Measurements from ENCODE around the gene HIVEP3.

HIVEP3 gene

GRCh38 chr1:41758500-41758899 is 160.2 kb downstream of the HIVEP3 start:
- no peak for DNase-seq (ENCODE audit: low spot score)

- DNase-seq (ENCODE audit: low spot score) = no peak
Observed at GRCh38 chr1:41754540-41754939, 164.2 kb downstream of the HIVEP3 start.

DNA sequence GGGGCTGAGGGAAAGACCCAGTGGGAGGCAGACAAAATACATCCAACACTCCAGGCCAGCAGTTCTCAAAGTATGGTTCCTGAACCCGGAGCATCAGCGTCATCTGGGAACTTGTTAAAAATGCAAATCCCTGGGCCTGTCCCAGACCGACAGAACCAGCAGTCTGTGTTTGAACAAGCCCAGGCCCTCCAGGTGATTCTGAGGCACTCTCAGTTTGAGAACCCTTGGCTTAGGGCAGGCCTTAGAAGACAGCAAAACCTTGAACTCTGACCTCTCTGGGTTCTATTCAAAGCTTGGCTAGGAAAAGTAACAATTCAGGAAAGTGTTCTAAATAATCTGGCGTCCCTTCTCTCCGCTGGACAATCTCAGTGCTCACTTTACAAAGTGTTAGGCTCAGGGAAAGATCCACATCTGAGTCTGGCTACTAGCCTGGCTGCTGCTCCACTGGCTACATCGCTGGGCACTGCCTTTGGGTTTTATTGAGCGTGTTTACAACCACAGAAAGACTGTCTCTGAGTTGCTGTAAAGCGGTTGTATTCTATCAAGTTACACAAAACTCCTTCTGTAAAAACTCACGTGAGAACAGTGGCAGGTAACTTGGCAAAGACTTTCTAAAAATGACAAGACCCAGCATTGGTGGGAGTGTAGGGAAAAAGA is 166.1 kb downstream of the HIVEP3 start:
- no peak for DNase-seq (ENCODE audit: low spot score)

GRCh38 chr1:41751804-41752513 is 166.8 kb downstream of the HIVEP3 start:
- no peak for DNase-seq (ENCODE audit: low spot score)

DNA sequence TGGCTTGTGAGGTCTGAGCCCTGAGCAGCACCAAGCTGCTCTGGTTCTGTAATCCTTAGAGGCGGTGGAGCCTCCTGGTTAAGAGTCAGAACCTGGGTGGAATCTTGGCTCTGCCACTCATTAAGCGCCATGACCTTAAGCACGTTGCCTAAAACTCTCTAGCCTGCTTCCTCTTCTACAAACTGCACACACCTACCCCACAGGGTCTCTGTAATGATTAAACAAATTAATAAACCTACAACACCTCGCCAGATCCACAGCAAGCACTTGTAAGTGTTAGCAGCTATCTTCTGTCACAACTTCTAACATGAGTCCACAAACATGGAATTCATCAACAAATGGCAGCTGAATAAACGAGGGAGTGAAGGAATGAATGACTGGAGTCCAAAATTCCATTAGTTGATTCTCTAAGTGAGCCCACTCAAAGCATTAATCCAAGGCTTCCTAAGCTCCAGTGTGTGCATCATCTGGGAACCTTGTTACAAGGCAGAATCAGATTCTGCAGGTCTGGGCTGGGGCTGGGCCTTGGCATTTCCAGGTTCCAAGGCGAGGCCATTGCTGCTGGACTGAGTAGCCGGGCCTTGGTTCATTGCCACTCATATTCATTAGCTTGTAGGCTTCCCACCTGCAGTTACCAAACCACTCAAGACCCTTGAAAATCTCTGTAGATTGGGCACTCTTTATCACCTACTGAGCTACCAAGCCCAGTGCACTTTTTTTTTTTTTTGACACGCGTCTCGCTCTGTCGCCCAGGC is 168.6 kb downstream of the HIVEP3 start:
- DNase-seq (ENCODE audit: low spot score) = no peak

- DNase-seq (ENCODE audit: low spot score) = no peak
Observed at GRCh38 chr1:41745022-41745421, 173.7 kb downstream of the HIVEP3 start.

- no peak for DNase-seq (ENCODE audit: low spot score)
Observed at GRCh38 chr1:41743366-41743765, 175.4 kb downstream of the HIVEP3 start.

GRCh38 chr1:41742219-41742618 is 176.5 kb downstream of the HIVEP3 start:
- no peak for DNase-seq (ENCODE audit: low spot score)

- DNase-seq (ENCODE audit: low spot score) = no peak
Observed at GRCh38 chr1:41741244-41741643, 177.5 kb downstream of the HIVEP3 start.

GRCh38 chr1:41740630-41741239 is 178.0 kb downstream of the HIVEP3 start:
- DNase-seq (ENCODE audit: low spot score) = no peak

- DNase-seq (ENCODE audit: low spot score) = no peak
Observed at GRCh38 chr1:41740058-41740457, 178.7 kb downstream of the HIVEP3 start.

- peak; percentile 77 for DNase-seq (ENCODE audit: low spot score)
Observed at GRCh38 chr1:41739061-41739955, 179.4 kb downstream of the HIVEP3 start.

- no peak for DNase-seq (ENCODE audit: low spot score)
Observed at GRCh38 chr1:41738475-41738874, 180.2 kb downstream of the HIVEP3 start.

DNA sequence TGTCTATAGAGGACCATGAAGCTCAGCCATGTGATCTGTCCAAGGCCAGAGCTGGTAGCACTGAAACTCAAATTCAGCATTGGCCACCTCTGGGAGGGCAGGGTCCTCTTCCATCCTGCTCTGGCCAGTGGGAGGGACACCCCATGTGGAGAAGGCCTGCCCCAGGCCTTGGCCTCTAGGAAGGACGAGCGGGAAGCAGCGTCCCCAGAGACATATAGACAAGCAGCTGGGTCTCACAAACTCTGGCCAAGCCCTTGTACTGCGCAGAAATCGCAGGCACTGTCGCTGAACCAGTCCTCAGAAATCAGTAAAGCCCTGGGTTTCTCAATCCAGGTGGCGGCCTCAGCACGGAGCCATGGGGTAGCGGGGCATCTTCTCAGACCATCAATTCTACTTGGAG is 180.7 kb downstream of the HIVEP3 start:
- DNase-seq (ENCODE audit: low spot score) = no peak

- no peak for DNase-seq (ENCODE audit: low spot score)
Observed at GRCh38 chr1:41735631-41736260, 183.0 kb downstream of the HIVEP3 start.

- DNase-seq (ENCODE audit: low spot score) = no peak
Observed at GRCh38 chr1:41735139-41735538, 183.6 kb downstream of the HIVEP3 start.

DNA sequence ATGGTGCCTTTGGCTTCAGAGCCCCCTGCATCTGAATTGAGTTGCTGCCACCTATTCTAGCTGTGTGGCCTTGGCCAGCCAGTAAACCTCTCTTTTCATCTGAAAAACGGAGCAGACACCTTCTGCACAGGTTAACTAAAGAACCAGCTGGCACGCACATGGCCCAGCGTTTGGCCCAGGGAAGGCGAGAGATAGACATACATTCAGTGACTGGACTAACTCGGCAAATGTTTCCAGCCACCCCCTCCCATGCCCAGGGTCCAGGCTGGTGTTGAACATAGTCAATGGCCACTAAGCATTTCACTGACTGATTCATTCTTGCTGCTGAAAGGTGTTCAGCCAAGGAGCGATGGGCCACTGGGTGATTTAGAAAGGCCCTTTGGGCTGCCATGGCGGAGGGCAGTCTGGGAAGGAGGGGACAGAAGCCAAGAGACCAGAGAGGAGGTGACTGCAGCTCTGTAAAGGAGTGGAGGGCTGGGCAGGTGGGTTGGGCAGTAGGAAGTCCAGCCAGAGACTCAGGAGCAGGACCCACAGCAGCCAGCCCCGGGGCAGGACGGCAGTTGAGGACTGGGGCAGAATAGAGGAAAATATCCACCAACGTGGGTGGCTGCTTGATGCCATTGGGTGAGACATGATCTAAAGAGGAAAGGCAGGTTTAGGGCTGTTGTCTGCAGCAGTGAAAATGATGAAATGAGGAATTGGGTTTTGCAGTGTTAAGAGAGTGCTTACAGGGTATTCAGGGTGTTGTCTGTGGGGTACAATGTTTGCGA is 184.3 kb downstream of the HIVEP3 start:
- DNase-seq (ENCODE audit: low spot score) = no peak

- DNase-seq (ENCODE audit: low spot score) = no peak
Observed at GRCh38 chr1:41733725-41734124, 185.0 kb downstream of the HIVEP3 start.

DNA sequence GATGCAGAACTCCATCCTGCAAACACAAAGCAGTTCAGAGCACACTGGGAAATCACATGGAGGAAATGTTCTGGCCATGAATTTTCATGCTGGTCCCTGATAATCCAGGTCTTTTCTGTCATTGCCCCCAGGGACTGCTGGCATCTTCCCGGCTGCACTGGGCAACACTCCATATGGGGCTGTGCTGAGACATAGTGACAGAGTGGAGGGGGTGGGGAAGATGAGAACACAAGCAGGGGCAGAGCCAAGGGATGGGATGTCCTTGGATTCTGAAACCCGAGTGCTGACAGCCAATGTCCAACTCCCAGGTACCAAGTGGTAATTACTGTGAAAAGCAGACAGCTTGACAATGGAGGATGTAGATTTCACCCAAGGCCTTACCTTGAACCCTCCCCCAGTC is 185.7 kb downstream of the HIVEP3 start:
- no peak for DNase-seq (ENCODE audit: low spot score)

DNA sequence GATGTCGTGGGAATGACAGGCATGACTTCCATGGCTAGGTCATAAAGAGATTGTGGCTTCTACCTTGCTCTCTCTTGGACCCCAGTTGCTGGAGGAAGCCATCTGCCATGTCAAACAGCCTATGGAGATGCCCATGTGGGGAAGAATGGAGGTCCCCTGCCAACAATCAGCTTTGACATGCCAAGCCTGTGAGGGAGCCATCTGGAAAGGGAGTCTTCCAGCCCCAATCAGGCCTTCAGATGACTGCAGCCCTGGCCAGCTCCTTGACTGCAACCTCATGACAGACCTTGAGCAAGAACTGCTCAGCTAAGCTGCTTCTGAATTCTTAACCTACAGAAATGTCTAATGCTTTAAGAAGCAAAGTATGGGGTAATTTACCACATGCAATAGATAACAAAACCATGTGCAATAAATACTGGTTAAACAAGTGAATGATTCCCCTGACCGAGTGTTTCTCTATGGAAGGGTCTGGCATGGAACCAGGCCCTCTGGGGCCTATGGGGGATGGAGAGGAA is 187.1 kb downstream of the HIVEP3 start:
- DNase-seq (ENCODE audit: low spot score) = no peak
